A549 (cell line): ENCODE measurements around the gene KHDC1. TPM values are rescaled to one million over a fixed set of nuclear protein-coding genes. Genes with fewer than 3 reads are reported as not detected.
"Not testable (repeated sequence)": the region's sequence is repeated elsewhere in the genome, so short reads cannot be mapped to it uniquely, and the experiment has no call there.

Source experiments
- ATAC-seq, 2 experiments: fragments of 200-7000 bp in 1 of 2; fragments of >200 bp in 1 of 2; cut with Nextera tagmentation in 1 of 2; cut with Tn5 transposase in 1 of 2; 3 replicates each; pipeline versions ENCODE4 v1.8.0 to v1.9.1; 2018 to 2020; ENCODE audit warnings: mild to moderate bottlenecking in 1 of 2, moderate library complexity in 1 of 2
- CTCF ChIA-PET: fragments of 300-600 bp; sonication (Branson Sonifier 250); formaldehyde crosslinking; extraction: SDS; loops from one replicate; lab custom pipeline; 2021; ENCODE audit warnings: antibody characterized with exemption, inconsistent platforms; lab: Yijun Ruan, JAX
- POLR2A ChIA-PET: fragments of 350-600 bp; formaldehyde crosslinking; extraction: SDS; loops from one replicate; lab custom pipeline; 2021; ENCODE audit warnings: antibody characterized with exemption, inconsistent platforms; lab: Yijun Ruan, JAX
- DNase-seq, 2 experiments: peaks; one replicate each; pipeline versions ENCODE4 v3.0.0 to v3.0.0-alpha.2; 2011 to 2016; ENCODE audit warnings: low read depth in 1 of 2, low spot score in 1 of 2
- FAIRE-seq: peaks from 2 replicates; lab custom pipeline; 2011; peaks lifted over from hg19 to GRCh38; lab: Jason Lieb, UNC
- H3K27ac ChIP-seq, 2 experiments: fragments of >200 bp; sonication (Bioruptor Twin); formaldehyde crosslinking; 3 replicates each; pipeline ENCODE4 v1.5.1; 2016 to 2017
- H3K4me1 ChIP-seq: fragments of >200 bp; sonication (Bioruptor Twin); formaldehyde crosslinking; 3 replicates; pipeline ENCODE4 v1.6.1; 2016
- H3K4me2 ChIP-seq: fragments of >200 bp; sonication (Bioruptor Twin); formaldehyde crosslinking; 3 replicates; pipeline ENCODE4 v1.6.1; 2016
- H3K4me3 ChIP-seq: fragments of >200 bp; sonication (Bioruptor Twin); formaldehyde crosslinking; 3 replicates; pipeline ENCODE4 v1.5.1; 2016
- H3K9me3 ChIP-seq: fragments of >200 bp; sonication (Bioruptor Twin); formaldehyde crosslinking; 3 replicates; pipeline ENCODE4 v1.6.1; 2016
- BHLHE40 ChIP-seq: IDR thresholded peaks from 2 replicates; pipeline ENCODE4 v1.6.1; 2012; ENCODE audit warnings: low read depth, low read length, inconsistent platforms
- CHD4 ChIP-seq: fragments of 200-600 bp; sonication (generic); IDR thresholded peaks from 2 replicates; pipeline ENCODE4 v1.6.1; 2016; ENCODE audit warnings: antibody characterized with exemption, mild to moderate bottlenecking, borderline replicate concordance
- EHF ChIP-seq: fragments of 250-450 bp; sonication (Bioruptor Pico); IDR thresholded peaks from 2 replicates; pipeline ENCODE4 v1.5.0; 2020; ENCODE audit warnings: mild to moderate bottlenecking
- EHMT2 ChIP-seq: fragments of 200-600 bp; sonication (generic); IDR thresholded peaks from 2 replicates; pipeline ENCODE4 v1.6.1; 2016; ENCODE audit warnings: antibody characterized with exemption, low read depth, mild to moderate bottlenecking, moderate library complexity
- EP300 ChIP-seq, 2 experiments: fragments of >200 bp; sonication (Bioruptor Twin); formaldehyde crosslinking; IDR thresholded peaks; 2 replicates in 1 of 2; 3 replicates in 1 of 2; pipeline ENCODE4 v1.6.1; 2016 to 2017
- FOSB ChIP-seq: fragments of 250-450 bp; sonication (Bioruptor Pico); IDR thresholded peaks from 2 replicates; pipeline ENCODE4 v1.5.0; 2020; ENCODE audit warnings: mild to moderate bottlenecking, moderate library complexity
- HES2 ChIP-seq: fragments of >200 bp; sonication (Bioruptor Twin); formaldehyde crosslinking; IDR thresholded peaks from 2 replicates; pipeline ENCODE4 v1.6.1; 2016
- HEYL ChIP-seq: fragments of 250-450 bp; sonication (Bioruptor Pico); IDR thresholded peaks from 2 replicates; pipeline ENCODE4 v1.8.0; 2021; ENCODE audit warnings: mild to moderate bottlenecking, moderate library complexity
- HOXB13 ChIP-seq: fragments of 250-450 bp; sonication (Bioruptor Pico); IDR thresholded peaks from 2 replicates; pipeline ENCODE4 v1.5.0; 2020; ENCODE audit warnings: low read depth, mild to moderate bottlenecking, moderate library complexity
- JUNB ChIP-seq: fragments of >200 bp; sonication (Bioruptor Twin); formaldehyde crosslinking; IDR thresholded peaks from 2 replicates; pipeline ENCODE4 v1.6.1; 2016
- MAFK ChIP-seq: fragments of 450-650 bp; IDR thresholded peaks from 2 replicates; pipeline ENCODE4 v1.6.1; 2014; ENCODE audit not compliant: partially characterized antibody
- NR3C1 ChIP-seq: fragments of >200 bp; sonication (Bioruptor Twin); formaldehyde crosslinking; IDR thresholded peaks from 3 replicates; pipeline ENCODE4 v1.6.1; 2017
- PHF8 ChIP-seq: fragments of 200-600 bp; sonication (generic); IDR thresholded peaks from 2 replicates; pipeline ENCODE4 v1.6.1; 2016; ENCODE audit warnings: low read depth, mild to moderate bottlenecking, antibody characterized with exemption, moderate library complexity, borderline replicate concordance
- POLR2A ChIP-seq: IDR thresholded peaks from 2 replicates; pipeline ENCODE4 v1.6.1; 2012; ENCODE audit warnings: mild to moderate bottlenecking, low read length
- RAD21 ChIP-seq, 2 experiments: fragments of >200 bp in 1 of 2; sonication (Bioruptor Twin) in 1 of 2; formaldehyde crosslinking in 1 of 2; IDR thresholded peaks in 1 of 2; conservative IDR thresholded peaks in 1 of 2; 2 replicates in 1 of 2; 3 replicates in 1 of 2; pipeline ENCODE4 v1.6.1; 2012 to 2018; ENCODE audit warnings: inconsistent platforms in 1 of 2
- REST ChIP-seq: fragments of 200-600 bp; sonication (generic); IDR thresholded peaks from 2 replicates; pipeline ENCODE4 v1.6.1; 2016; ENCODE audit warnings: antibody characterized with exemption, mild to moderate bottlenecking, moderate library complexity
- RFX5 ChIP-seq: fragments of 450-650 bp; IDR thresholded peaks from 2 replicates; pipeline ENCODE4 v1.7.1; 2014; ENCODE audit warnings: antibody characterized with exemption, mild to moderate bottlenecking, moderate library complexity
- RNF2 ChIP-seq: fragments of 200-600 bp; sonication (generic); IDR thresholded peaks from 2 replicates; pipeline ENCODE4 v1.6.1; 2016; ENCODE audit warnings: low read depth, mild to moderate bottlenecking, antibody characterized with exemption, moderate library complexity, borderline replicate concordance
- USF2 ChIP-seq: fragments of 450-650 bp; IDR thresholded peaks from 2 replicates; pipeline ENCODE4 v1.6.1; 2014; ENCODE audit warnings: antibody characterized with exemption
- ZFP36 ChIP-seq: fragments of 450-650 bp; IDR thresholded peaks from 2 replicates; pipeline ENCODE4 v1.6.1; 2014; ENCODE audit warnings: borderline replicate concordance; ENCODE audit not compliant: partially characterized antibody
- ZNF302 ChIP-seq: fragments of 250-450 bp; sonication (Bioruptor Pico); IDR thresholded peaks from 2 replicates; pipeline ENCODE4 v1.9.0; 2021; ENCODE audit warnings: inconsistent platforms, mild to moderate bottlenecking, moderate library complexity
- ZSCAN20 ChIP-seq: fragments of 250-450 bp; sonication (Bioruptor Pico); IDR thresholded peaks from 2 replicates; pipeline ENCODE4 v1.8.0; 2022; ENCODE audit warnings: mild to moderate bottlenecking, moderate library complexity
- WGBS: methylation state at CpG from one replicate; pipeline ENCODE4 v1.1.6; 2017; ENCODE audit errors: missing lambda C conversion rate; 5-methylcytosine and 5-hydroxymethylcytosine counted together
- polyA plus RNA-seq, 4 experiments: library from polyadenylated mRNA; depleted of rRNA in 3 of 4; stranded (reverse); fragments of >200 nt; fragmentation: RNase III in 1 of 4; extraction: RNeasy Plus Mini Kit Qiagen cat#74134 plus additional on column Dnase treatment in 1 of 4; gene quantifications; 2 replicates in 3 of 4; 3 replicates in 1 of 4; pipeline ENCODE4 v1.2.3, GENCODE V29; 2011 to 2017

KHDC1 gene
- polyA plus RNA-seq, 2 of the 4 experiments (the other 2 are of a cell fraction) = 4.5 to 5.2 TPM

- Histone ChIP-seq H3K9me3 (no peaks in the 10 kb centered on the region), H3K4me2 (no peak overlapping the region), H3K4me1 (no peaks in the 10 kb centered on the region), H3K4me3 (no peak overlapping the region), H3K27ac (no peak overlapping the region)
- 90% methylated on average over 1 of the region's 1 CpG for WGBS
- ChIA-PET POLR2A (no interaction called here), CTCF (no interaction called here)
- TF ChIP-seq HOXB13 (no peak), ZFP36 (no peak), JUNB (no peak), HES2 (no peak), USF2 (no peak)
- DNase-seq (no peak), FAIRE-seq (no peak), ATAC-seq (no peak)
These were observed 59.9 kb downstream of the KHDC1 start for GRCh38 chr6:73203098-73203497.

GRCh38 chr6:73200735-73201134, 62.3 kb downstream of the KHDC1 start:
- DNase-seq = no peak

GRCh38 chr6:73200247-73200646, 62.7 kb downstream of the KHDC1 start:
- Histone ChIP-seq H3K4me3 (no peak overlapping the region), H3K4me1 (no peaks in the 10 kb centered on the region), H3K9me3 (no peaks in the 10 kb centered on the region), H3K4me2 (no peak overlapping the region), H3K27ac (no peak overlapping the region)
- WGBS = 69% methylated on average over 3 of the region's 3 CpGs
- ATAC-seq = no peak
- ChIA-PET CTCF (no interaction called here), POLR2A (no interaction called here)
- FAIRE-seq = no peak
- no peak for TF ChIP-seq HES2
- no peak for TF ChIP-seq NR3C1
- TF ChIP-seq EHF (CRISPR knock-in tag) = no peak
- TF ChIP-seq JUNB = no peak
- TF ChIP-seq FOSB (CRISPR knock-in tag) = no peak
- TF ChIP-seq EHMT2 = no peak
- TF ChIP-seq EP300 (IDR thresholded peaks at IDR 0.05) = no peak
- TF ChIP-seq MAFK = no peak
- no peak for DNase-seq

More at GRCh38 chr6:73200735-73201134, 62.3 kb downstream of the KHDC1 start:
- H3K9me3 ChIP-seq = no peaks in the 10 kb centered on the region
- H3K4me3 ChIP-seq = no peak overlapping the region
- H3K4me2 ChIP-seq = no peak overlapping the region
- TF ChIP-seq REST (no peak), MAFK (no peak), BHLHE40 (no peak)
- CTCF ChIA-PET = no interaction called here
- FAIRE-seq = no peak
- 64% methylated on average over 4 of the region's 4 CpGs for WGBS
- POLR2A ChIA-PET = no interaction called here
- H3K27ac ChIP-seq = no peak overlapping the region
- no peak for ATAC-seq
- no peaks in the 10 kb centered on the region for H3K4me1 ChIP-seq

- Histone ChIP-seq H3K27ac (no peak overlapping the region), H3K4me2 (no peak overlapping the region), H3K4me1 (no peaks in the 10 kb centered on the region), H3K4me3 (no peak overlapping the region), H3K9me3 (no peaks in the 10 kb centered on the region)
- TF ChIP-seq RNF2 = no peak
- TF ChIP-seq RAD21 (conservative IDR thresholded peaks at IDR 0.05 in 1 of 2, IDR thresholded peaks at IDR 0.05 in 1 of 2) = no peak
- no peak for TF ChIP-seq BHLHE40
- TF ChIP-seq RFX5 = no peak
- TF ChIP-seq HEYL = no peak
- TF ChIP-seq CHD4 = no peak
- no peak for TF ChIP-seq NR3C1
- TF ChIP-seq ZFP36 = no peak
- TF ChIP-seq ZSCAN20 (CRISPR knock-in tag) = no peak
- TF ChIP-seq PHF8 = no peak
- TF ChIP-seq ZNF302 (CRISPR knock-in tag) = no peak
- TF ChIP-seq POLR2A = no peak
- ATAC-seq (no peak), DNase-seq (no peak), FAIRE-seq (no peak)
- WGBS = 76% methylated on average over 6 of the region's 7 CpGs
- POLR2A ChIA-PET = no interaction called here
- CTCF ChIA-PET = interaction anchor here (1.2 kb wide), 1 partner anchor 12 kb away, joined by 3 read pairs; no protein-coding TSS in a partner anchor
These were observed 68.3 kb downstream of the KHDC1 start for GRCh38 chr6:73194744-73195143.

GRCh38 chr6:73193302-73193701, 69.7 kb downstream of the KHDC1 start:
- 64% methylated on average over 4 of the region's 4 CpGs for WGBS
- H3K4me3 ChIP-seq, H3K9me3 ChIP-seq, H3K4me2 ChIP-seq, POLR2A ChIA-PET, ATAC-seq, FAIRE-seq, DNase-seq, H3K4me1 ChIP-seq, H3K27ac ChIP-seq, CTCF ChIA-PET: not testable (repeated sequence)
